DND-41 (cell line): ENCODE results near the gene ITM2C.

Source experiments
- ATAC-seq: fragments of 200-7000 bp; cut with Tn5 transposase; 3 replicates; pipeline ENCODE4 v1.9.1; 2021; ENCODE audit warnings: low read depth; ENCODE audit not compliant: insufficient read depth
- DNase-seq: peaks from one replicate; pipeline ENCODE4 v3.0.0-alpha.2; 2020
- H2AFZ ChIP-seq: 2 replicates; pipeline ENCODE4 v1.6.0; 2012; ENCODE audit warnings: low read depth, low read length
- H3K27ac ChIP-seq: 2 replicates; pipeline ENCODE4 v1.5.1; 2012; ENCODE audit warnings: low read length, inconsistent platforms
- H3K27me3 ChIP-seq: fragments of 200-600 bp; sonication (generic); 2 replicates; pipeline ENCODE4 v1.6.0; 2012; ENCODE audit warnings: low read length, mild to moderate bottlenecking, inconsistent platforms; ENCODE audit not compliant: insufficient read depth, poor library complexity
- H3K36me3 ChIP-seq: 2 replicates; pipeline ENCODE4 v1.5.1; 2012; ENCODE audit warnings: low read length, inconsistent platforms; ENCODE audit not compliant: insufficient read depth
- H3K4me1 ChIP-seq: 2 replicates; pipeline ENCODE4 v1.5.1; 2012; ENCODE audit warnings: mild to moderate bottlenecking, low read length; ENCODE audit not compliant: insufficient read depth
- H3K4me2 ChIP-seq: 2 replicates; pipeline ENCODE4 v1.6.0; 2012; ENCODE audit warnings: mild to moderate bottlenecking, moderate library complexity, low read length, inconsistent platforms; ENCODE audit not compliant: insufficient read depth
- H3K4me3 ChIP-seq, 2 experiments: fragments of 200-600 bp in 1 of 2; shearing (Covaris generic) in 1 of 2; 2 replicates each; pipeline ENCODE4 v1.5.1; 2012 to 2016; ENCODE audit warnings: inconsistent platforms in 2 of 2, low read length in 2 of 2, mild to moderate bottlenecking in 2 of 2, low read depth in 1 of 2, moderate library complexity in 1 of 2
- H3K79me2 ChIP-seq: 2 replicates; pipeline ENCODE4 v1.6.0; 2012; ENCODE audit warnings: low read length, inconsistent platforms; ENCODE audit not compliant: insufficient read depth
- H3K9ac ChIP-seq: 2 replicates; pipeline ENCODE4 v1.6.0; 2012; ENCODE audit warnings: low read depth, mild to moderate bottlenecking, inconsistent platforms, low read length, moderate library complexity
- H3K9me3 ChIP-seq: 2 replicates; pipeline ENCODE4 v1.5.1; 2012; ENCODE audit warnings: low read length, moderate library complexity, mild to moderate bottlenecking, inconsistent platforms; ENCODE audit not compliant: insufficient read depth, severe bottlenecking
- H4K20me1 ChIP-seq: 2 replicates; pipeline ENCODE4 v1.6.0; 2012; ENCODE audit warnings: low read length; ENCODE audit not compliant: insufficient read depth
- EZH2 ChIP-seq: IDR thresholded peaks from 3 replicates; pipeline ENCODE4 v1.6.1; 2012; ENCODE audit warnings: borderline replicate concordance, low read depth, mild to moderate bottlenecking, moderate library complexity, low read length, inconsistent platforms; ENCODE audit not compliant: severe bottlenecking
- TF ChIP-seq, protein P1 (sequence below): IDR thresholded peaks from 2 replicates; pipeline ENCODE4 v1.5.1; 2012; ENCODE audit warnings: borderline replicate concordance, low read length, moderate library complexity, mild to moderate bottlenecking; ENCODE audit not compliant: poor library complexity, severe bottlenecking; ENCODE audit errors: extremely low read depth

ITM2C gene

GRCh38 chr2:230921806-230922595 lies 57.3 kb downstream of the ITM2C start:
- DNase-seq (no peak), ATAC-seq (no peak)
- Histone ChIP-seq H3K4me2 (no peak overlapping the region), H3K9ac (no peak overlapping the region), H3K27ac (no peak overlapping the region), H3K27me3 (peaks cover 31% of the 10 kb centered on the region), H2AFZ (no peak overlapping the region), H3K36me3 (no peaks in the 10 kb centered on the region), H3K4me1 (no peaks in the 10 kb centered on the region), H4K20me1 (no peaks in the 10 kb centered on the region), H3K79me2 (no peaks in the 10 kb centered on the region), H3K4me3 (no peak overlapping the region), H3K9me3 (no peaks in the 10 kb centered on the region)
- TF ChIP-seq, protein P1, sequence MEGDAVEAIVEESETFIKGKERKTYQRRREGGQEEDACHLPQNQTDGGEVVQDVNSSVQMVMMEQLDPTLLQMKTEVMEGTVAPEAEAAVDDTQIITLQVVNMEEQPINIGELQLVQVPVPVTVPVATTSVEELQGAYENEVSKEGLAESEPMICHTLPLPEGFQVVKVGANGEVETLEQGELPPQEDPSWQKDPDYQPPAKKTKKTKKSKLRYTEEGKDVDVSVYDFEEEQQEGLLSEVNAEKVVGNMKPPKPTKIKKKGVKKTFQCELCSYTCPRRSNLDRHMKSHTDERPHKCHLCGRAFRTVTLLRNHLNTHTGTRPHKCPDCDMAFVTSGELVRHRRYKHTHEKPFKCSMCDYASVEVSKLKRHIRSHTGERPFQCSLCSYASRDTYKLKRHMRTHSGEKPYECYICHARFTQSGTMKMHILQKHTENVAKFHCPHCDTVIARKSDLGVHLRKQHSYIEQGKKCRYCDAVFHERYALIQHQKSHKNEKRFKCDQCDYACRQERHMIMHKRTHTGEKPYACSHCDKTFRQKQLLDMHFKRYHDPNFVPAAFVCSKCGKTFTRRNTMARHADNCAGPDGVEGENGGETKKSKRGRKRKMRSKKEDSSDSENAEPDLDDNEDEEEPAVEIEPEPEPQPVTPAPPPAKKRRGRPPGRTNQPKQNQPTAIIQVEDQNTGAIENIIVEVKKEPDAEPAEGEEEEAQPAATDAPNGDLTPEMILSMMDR, result no peak
- TF ChIP-seq EZH2, result no peak

GRCh38 chr2:230922951-230923717 lies 58.4 kb downstream of the ITM2C start:
- no peak for ATAC-seq
- no peak overlapping the region for H2AFZ ChIP-seq
- H3K9ac ChIP-seq, result no peak overlapping the region

GRCh38 chr2:230924092-230924469 lies 59.3 kb downstream of the ITM2C start:
- DNase-seq, result no peak
- Histone ChIP-seq H3K36me3 (no peaks in the 10 kb centered on the region), H3K79me2 (no peaks in the 10 kb centered on the region), H3K4me2 (no peak overlapping the region), H4K20me1 (no peaks in the 10 kb centered on the region), H3K27me3 (peaks cover 15% of the 10 kb centered on the region), H3K9me3 (no peaks in the 10 kb centered on the region), H2AFZ (no peak overlapping the region), H3K27ac (no peak overlapping the region), H3K4me1 (no peaks in the 10 kb centered on the region), H3K9ac (no peak overlapping the region), H3K4me3 (no peak overlapping the region)
- ATAC-seq, result no peak
- no peak for TF ChIP-seq EZH2
- TF ChIP-seq, protein P1, result no peak

More at GRCh38 chr2:230922951-230923717, 58.4 kb downstream of the ITM2C start:
- Histone ChIP-seq H3K27me3 (peaks cover 24% of the 10 kb centered on the region), H3K4me1 (no peaks in the 10 kb centered on the region), H3K9me3 (no peaks in the 10 kb centered on the region), H3K36me3 (no peaks in the 10 kb centered on the region), H3K4me2 (no peak overlapping the region), H3K27ac (no peak overlapping the region), H3K79me2 (no peaks in the 10 kb centered on the region), H3K4me3 (no peak overlapping the region), H4K20me1 (no peaks in the 10 kb centered on the region)
- no peak for DNase-seq
- no peak for TF ChIP-seq EZH2
- TF ChIP-seq, protein P1, result no peak
